ENCODE data around the gene CNPY4.
"Not testable (repeated sequence)": the region's sequence is repeated elsewhere in the genome, so short reads cannot be mapped to it uniquely, and the experiment has no call there.

CNPY4 gene

DNA sequence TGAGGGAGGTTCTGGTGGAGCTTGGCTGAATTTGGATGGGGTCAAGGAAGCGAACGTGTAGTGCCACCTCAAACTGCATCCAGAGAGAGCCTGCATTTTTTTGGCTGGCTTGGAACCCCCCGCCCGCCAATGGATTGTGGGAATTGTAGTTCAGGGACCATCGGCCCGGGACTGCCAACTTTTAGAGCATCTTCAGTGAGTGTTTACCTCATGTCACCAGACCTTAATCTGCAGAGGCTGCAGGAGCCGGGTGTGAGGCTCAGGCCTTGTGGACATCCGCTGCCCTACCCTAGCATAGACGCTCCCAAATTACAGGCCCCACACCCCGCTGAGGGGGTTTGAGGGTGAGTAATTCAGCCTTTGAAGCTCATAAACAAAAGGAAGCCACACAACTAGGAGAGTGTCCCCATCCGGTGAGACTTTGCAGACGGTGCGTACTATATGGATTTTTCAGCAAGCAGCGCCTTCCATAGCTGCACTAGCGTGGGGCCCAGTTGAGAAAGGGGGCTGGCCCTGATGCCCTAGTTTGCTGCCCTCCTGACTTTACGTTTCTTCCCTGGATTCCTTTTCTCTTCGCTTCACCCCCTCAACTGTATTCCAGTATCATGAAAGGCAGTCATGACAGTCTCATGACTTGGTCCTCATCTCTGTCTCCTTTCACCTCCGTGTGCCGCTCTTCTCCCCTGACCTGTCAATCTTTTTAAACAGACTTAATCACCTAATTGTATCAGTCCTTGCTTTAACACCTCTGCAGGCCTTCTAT, 717 bp downstream of the CNPY4 start:
- DNase-seq (ENCODE audit: low read depth in 3 of 3) = peak in 2 of 3 experiments; percentile 45 to 62

DNA sequence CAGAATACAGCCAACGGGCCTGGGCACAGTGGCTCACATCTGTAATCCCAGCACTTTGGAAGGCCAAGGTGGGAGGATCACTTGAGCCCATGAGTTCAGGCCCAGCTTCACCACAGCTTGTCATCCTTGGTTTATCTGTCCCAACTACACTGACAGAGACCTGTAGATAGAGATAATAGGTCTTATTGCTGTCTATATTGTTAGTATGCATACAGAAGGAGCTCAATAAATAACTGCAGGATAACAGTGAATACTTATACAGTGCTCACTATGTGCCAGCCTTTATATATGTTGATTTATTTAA, 1.3 kb downstream of the CNPY4 start:
- DNase-seq (ENCODE audit: low read depth in 3 of 3) = no peak

DNA sequence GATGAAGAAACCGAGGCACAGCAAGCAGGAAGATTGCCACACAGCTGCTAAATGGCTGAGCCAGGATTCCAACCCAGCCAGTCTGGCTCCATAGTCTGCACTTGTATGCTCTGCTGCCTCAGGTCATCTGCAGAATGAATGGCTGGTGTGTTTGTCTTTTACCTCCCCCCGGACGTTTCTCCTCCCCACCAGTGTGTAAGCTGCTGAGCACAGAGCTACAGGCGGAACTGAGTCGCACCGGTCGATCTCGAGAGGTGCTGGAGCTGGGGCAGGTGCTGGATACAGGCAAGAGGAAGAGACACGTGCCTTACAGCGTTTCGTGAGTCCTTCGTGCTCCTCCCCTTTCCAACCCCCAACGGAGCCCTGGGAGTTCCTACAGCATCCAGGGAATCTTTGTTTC, 2.6 kb downstream of the CNPY4 start:
- no peak for DNase-seq (ENCODE audit: low read depth in 3 of 3)

DNA sequence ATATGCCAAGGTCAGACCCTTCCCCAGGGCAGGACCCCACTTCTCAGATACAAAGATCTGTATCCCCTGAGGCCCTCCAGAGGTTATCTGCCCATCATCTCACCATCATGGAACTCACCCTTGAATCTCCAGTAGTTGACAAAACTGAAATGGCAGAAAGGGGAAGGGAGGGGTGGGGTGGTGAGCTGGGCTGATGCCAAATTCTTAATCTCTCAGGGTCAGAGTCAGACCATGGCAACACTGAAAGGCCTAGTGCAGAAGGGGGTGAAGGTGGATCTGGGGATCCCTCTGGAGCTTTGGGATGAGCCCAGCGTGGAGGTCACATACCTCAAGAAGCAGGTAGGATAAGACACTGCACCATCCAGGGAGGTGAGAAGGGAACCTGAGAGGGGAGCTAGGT, 3.1 kb downstream of the CNPY4 start:
- no peak for DNase-seq (ENCODE audit: low read depth in 3 of 3)

DNA sequence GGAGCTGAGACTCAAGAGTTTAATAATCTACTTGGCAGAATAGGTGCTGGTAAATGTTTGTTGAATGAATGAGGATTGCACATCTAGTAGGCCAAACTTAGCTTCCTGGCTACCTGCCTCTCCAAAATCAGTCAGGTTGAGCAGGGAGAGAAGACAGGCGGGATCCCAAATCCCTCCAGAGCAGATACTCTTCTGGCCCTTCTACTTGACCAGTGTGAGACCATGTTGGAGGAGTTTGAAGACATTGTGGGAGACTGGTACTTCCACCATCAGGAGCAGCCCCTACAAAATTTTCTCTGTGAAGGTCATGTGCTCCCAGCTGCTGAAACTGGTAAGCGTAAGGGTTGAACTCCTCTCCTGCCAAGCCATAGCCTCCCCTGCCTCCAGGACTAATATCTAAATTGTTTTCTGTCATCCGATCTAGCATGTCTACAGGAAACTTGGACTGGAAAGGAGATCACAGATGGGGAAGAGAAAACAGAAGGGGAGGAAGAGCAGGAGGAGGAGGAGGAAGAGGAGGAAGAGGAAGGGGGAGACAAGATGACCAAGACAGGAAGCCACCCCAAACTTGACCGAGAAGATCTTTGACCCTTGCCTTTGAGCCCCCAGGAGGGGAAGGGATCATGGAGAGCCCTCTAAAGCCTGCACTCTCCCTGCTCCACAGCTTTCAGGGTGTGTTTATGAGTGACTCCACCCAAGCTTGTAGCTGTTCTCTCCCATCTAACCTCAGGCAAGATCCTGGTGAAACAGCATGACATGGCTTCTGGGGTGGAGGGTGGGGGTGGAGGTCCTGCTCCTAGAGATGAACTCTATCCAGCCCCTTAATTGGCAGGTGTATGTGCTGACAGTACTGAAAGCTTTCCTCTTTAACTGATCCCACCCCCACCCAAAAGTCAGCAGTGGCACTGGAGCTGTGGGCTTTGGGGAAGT, 5.1 kb downstream of the CNPY4 start:
- no peak for DNase-seq (ENCODE audit: low read depth in 3 of 3)

DNA sequence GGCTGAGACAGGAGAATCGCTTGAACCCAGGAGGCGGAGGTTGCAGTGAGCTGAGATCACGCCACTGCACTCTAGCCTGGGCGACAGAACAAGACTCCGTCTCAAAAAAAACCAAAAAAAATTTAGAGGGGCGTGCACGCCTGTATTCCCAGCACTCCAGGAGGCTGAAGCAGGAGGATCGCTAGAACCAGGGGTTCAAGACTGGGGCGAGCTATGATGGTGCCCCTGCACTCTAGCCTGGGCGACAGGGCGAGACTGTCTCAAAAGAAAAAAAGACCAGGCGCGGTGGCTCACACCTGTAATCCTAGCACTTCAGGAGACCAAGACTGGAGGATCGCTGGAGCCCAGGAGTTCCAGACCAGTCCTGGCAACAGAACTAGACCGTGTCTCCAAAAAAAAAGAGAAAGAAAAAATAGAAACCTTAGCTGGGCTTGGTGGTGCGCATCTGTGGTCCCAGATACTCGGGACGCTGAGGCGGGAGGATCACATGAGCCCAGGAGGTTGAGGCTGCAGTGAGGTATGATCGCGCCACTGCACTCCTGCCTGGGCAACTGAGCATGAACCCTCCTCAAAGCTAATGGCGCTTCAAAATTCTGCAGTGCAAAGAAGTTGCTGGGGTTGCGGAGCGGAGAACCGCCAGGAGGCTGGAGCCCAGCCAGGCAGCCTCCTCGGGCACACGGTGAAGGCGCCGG, 7.0 kb downstream of the CNPY4 start:
- DNase-seq (ENCODE audit: low read depth in 3 of 3) = no peak

DNA sequence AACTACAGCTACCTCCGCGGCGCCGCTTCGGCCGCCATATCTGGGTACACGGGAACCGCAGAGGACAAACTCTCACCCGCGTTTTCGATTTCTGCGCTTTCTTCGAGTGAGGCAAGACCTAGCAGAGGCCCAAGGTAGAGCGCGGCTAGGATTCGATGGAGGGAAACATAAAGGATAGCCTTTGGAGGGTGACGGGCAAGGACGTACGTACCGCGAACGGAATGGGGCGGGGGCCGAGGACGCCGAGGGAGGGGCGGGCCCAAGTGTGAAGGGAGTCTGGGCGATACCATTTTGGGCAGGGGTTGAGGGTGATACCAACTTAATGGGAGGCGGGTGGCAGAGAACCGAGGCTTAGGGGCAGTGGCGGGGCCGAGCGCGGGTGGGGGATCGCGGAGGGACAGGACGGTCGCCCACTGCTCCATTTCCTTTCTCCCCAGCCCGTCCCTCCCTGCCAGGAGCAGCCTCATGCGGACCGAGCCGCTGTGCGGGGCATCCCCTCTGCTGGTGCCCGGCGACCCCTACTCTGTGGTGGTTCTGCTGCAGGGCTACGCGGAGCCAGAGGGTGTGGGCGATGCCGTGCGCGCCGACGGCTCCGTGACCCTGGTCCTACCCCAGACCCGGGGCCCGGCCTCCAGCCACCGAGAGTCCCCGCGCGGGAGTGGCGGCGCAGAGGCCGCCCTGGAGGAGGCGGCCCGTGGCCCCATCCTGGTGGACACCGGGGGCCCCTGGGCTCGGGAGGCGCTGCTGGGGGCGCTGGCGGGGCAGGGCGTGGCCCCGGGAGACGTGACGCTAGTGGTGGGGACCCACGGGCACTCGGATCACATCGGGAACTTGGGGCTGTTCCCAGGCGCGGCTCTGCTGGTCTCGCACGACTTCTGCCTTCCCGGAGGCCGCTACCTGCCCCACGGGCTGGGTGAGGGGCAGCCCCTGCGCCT, 7.8 kb downstream of the CNPY4 start, which contains the start of gene MBLAC1:
TSS of gene MBLAC1 (plus strand) at position 37 of the 935 bp plus-strand sequence. CDS start at position 466, 429 bp downstream.
- DNase-seq (ENCODE audit: low read depth in 3 of 3) = peak; percentile 84 to 90 (median 85)

DNA sequence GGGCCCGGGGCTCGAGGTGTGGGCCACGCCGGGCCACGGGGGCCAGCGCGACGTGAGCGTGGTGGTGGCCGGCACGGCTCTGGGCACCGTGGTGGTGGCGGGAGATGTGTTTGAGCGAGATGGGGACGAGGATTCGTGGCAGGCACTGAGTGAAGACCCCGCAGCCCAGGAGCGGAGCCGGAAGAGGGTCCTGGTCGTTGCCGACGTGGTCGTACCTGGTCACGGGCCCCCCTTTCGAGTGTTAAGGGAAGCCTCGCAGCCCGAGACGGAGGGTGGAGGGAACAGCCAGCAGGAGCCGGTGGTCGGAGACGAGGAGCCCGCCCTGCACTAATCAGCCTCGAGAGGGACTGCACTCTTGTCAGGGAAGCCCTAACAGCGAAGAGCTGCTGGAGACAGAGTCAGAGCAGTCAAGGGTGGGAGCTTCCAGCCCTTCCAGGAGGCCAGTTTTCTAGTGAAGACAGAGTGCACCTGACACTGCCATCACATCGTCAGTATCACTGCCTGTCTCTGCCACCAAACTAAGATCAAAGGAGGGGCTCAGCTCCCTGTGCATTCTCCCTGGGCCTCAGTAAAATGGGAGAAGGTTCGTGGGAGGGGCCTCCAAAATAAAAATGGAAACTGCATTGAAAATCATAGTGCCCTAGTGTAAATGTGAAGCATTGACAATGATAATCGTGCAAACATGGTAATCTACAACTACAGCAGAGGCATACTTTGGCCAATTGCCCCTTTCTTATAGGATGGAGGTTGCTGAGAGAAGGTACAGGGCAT, 8.6 kb downstream of the CNPY4 start:
- no peak for DNase-seq (ENCODE audit: low read depth in 3 of 3)

DNA sequence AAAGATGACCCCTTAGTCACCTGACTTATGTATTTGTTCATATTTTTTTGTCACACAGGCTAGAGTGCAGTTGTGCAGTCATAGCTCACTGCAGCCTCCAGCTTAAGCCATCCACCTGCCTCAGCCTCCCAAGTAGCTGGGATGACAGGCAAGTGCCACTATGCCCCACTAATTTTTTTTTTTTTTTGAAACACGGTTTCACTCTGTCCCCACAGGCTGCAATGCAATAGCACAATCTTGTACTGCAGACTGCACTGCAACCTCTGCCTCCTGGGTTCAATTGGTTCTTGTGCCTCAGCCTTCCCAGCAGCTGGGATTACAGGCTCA, 9.2 kb downstream of the CNPY4 start:
- DNase-seq (ENCODE audit: low read depth in 3 of 3) = no peak

DNA sequence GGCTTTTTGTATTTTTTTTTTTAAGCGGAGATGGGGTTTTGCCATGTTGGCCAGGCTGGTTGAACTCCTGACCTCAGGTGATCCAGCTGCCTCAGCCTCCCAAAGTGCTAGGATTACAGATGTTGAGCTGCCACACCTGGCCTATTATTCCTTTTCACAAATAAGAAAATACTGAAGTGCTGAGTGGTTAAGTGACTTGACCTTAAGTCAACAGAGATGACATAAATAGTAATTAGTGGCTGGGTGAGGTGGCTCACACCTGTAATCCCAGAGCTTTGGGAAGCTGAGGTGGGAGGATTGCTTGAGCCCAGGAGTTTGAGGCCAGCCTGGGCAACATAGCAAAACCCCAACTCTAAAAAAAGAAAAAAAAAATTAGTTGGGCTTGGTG, 10.8 kb downstream of the CNPY4 start:
- DNase-seq (ENCODE audit: low read depth in 3 of 3) = not testable (repeated sequence)

DNA sequence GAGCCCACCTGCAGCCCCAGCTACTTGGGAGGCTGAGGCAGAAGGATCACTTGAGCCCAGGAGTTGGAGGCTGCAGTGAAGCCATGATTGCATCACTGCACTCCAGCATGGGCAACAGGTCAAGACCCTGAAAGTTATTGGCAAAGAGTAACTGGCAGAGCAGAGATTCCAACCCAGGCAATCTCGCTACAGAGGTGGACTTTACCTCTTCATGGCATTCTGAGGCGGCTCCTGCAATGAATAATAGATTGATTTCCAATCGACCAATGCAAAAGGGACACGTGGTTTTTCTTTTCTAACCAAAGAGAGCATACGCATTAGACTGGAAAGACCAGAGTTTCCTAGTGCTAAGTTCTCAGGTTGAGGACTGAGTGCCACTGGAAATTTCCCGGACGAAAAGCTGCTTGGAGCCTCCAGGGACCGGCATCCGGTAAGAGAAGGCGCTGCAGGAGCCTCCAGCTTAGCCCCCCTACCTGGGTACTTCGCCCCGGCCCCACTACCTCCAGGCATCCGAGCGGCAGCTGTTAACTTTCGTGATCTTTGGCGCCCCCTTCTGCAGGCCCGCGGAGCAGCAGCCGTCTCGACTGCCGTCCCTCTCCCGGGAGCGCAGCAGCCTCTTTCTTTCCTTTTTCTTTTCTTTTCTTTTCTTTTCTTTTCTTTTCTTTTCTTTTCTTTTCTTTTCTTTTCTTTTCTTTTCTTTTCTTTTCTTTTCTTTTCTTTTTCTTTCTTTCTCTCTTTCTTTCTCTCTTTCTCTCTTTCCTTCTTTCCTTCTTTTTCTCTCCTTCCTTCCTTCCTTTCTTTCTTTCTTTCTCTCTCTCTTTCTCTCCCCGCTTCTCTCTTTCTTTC, 11.4 kb downstream of the CNPY4 start:
- DNase-seq (ENCODE audit: low read depth in 3 of 3) = peak; percentile 64 to 81 (median 73)

DNA sequence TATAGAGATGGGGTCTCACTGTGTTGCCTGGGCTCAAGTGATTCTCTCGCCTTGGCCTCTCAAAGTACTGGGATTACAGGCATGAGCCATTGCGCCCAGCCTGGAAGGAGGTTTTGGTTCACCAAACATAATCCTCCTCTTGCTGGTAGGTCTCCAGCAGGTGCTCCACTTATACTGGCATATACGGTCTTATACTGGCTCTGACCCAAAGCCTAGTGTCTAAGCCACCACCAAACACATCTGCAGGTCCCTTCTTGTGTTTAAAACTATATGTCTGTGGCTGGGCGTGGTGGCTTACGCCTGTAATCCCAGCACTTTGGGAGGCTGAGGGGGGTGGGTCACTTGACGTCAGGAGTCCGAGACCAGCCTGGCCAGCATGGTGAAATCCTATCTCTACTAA, 12.7 kb downstream of the CNPY4 start:
- DNase-seq (ENCODE audit: low read depth in 3 of 3) = no peak

DNA sequence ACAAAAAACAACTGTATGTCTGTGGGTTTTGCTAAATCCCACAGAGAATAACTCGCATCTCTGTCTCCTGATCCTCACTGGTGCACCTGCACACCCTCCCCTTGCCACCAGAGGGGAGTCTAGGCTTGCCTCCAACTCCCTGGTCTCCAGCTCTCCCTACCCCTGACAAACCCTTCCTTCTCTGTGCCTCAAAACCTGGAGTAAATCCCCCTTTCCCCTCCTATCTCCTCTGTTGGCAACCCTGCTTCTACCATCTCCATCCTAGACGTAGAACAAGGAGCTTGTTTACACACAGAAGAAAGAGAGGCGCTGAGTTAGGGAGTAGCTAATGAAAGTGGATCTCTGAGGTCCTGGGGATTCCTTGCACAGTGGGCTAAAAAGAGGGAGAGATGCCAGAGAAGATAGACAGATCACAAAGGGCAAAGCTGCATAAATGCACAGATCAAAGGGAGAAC, 13.3 kb downstream of the CNPY4 start:
- DNase-seq (ENCODE audit: low read depth in 3 of 3) = peak in 2 of 3 experiments; percentile 52 to 62

DNA sequence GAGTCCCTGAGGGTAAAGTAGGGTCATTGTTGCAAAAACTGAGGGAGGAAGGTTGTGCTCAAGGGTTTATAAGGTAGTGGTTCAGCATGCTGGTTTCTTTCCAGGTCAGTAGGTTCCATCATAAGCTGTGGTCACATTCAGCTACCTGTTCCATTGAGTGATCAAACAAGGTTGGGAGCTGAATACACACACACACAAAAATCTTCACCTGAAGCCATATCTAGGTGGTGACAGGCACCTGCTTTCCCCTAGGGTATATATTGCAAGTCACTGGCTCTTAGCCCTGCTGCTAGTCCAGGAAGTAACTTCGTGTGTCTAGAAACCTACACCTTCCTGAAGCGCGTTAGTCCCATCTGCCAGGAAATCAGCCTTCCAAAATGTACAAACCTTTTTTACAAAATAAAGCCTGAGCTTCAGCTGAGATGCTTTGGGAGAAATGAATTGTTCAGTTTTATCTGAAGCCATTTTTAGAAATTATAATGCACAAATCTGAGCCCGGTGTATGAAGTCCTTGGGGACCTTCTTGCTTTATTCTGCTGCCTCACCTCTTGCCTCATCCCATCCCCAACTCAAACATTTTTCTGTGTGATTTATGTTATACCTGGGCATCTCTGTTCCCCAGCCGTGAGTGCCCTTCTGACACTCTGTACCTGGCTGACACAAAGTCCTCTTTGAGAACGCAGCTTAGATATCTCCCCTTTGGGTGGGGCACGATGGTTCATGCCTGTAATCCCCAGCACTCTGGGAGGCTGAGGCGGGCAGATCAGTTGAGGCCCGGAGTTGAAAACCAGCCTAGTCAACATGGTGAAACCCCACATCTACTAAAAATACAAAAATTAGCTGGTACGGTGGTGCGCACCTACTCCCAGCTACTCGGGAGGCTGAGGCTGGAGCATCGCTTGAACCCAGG, 18.7 kb downstream of the CNPY4 start:
- DNase-seq (ENCODE audit: low read depth in 3 of 3) = no peak

DNA sequence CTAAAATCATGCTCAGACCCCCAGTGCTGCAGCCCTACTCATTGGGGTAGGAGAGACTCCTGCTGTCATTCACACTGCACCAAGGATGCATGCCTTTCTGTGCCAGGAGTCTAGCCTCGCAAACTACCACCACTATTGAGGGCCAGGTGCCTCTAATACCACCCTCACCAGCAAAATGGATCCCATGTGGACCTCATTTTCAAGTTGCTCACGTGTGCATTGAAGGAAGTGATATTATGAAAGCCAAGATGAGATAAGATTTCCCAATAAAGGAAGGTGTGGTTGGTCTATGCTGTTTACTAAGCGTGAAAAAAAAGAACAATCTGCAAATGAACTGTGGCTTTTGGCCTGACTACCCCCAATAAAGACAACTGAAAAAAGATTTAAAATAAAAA, 22.1 kb downstream of the CNPY4 start:
- no peak for DNase-seq (ENCODE audit: low read depth in 3 of 3)

DNA sequence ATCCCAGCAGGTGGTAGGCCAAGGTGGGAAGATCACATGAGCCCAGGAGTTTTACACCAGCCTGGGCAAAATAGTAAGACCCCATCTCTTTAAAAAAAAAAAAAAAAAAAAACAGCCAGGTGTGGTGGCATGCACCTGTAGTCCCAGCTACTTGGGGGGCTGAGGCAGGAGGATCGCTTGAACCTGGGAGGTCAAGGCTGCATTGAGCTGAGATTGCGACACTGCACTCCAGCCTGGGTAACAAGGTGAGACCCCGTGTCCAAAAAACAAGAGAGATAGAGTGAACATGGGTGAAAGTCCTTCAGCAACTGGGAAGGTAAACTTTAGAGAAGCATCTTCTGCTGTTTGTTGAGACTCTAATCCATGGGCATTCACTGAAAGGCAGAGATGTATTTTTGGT, 23.0 kb downstream of the CNPY4 start:
- no peak for DNase-seq (ENCODE audit: low read depth in 3 of 3)

DNA sequence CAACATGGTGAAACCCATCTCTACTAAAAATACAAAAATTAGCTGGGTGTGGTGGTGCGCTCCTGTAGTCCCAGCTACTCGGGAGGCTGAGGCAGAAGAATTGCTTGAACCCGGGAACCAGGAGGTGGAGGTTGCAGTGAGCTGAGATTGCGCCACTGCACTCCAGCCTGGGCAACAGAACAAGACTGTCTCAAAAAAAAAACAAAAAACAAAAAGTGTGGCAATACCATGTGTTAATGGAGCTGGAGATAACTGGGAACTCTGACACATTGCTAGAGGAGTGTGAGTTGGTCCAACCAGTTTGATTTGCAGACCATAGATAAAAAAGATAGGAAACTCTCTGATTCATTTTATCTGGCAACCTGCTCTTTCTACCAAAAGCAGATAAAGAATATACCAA, 26.9 kb downstream of the CNPY4 start:
- not testable (repeated sequence) for DNase-seq (ENCODE audit: low read depth in 3 of 3)

DNA sequence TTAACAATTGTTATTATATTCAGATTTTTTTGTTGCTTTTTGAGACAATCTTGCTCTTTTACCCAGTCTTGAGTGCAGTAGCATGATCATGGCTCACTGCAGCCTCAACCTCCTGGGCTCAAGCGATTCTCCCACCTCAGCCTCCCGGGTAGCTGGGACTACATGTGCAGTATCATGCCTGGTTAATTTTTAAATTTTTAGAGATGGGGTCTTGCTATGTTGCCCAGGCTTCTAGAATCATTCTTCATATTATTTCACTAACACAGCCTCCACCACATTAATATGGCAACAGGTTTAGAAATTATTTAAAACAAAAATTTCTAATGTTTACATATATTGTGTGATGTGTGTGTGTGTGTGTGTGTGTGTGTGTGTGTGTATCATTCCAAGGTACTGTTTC, 27.8 kb downstream of the CNPY4 start:
- DNase-seq (ENCODE audit: low read depth in 3 of 3) = no peak

DNA sequence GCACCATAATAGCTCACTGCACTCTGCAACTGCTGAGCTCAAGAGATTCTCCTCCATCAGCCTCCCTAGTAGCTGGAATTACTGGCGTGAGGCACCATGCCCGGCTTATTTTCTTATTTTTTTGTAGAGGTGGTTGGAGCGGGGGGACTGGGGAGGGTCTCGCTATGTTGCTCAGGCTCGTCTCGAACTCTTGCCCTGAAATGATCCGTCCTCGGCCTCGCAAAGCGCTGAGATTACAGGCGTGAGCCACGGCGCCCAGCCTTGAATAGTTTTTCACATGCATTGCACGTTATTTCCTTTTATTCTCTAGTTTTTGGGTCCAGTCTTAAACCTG, 28.8 kb downstream of the CNPY4 start:
- no peak for DNase-seq (ENCODE audit: low read depth in 3 of 3)

All from stimulated activated CD4-positive, alpha-beta T cell treated with anti-CD3 and anti-CD28 coated beads, TNF-alpha, amount 100 ng/mL, for 24 hours (primary cell).